ENCODE data around the gene CBARP.
"Not testable (repeated sequence)": the region's sequence is repeated elsewhere in the genome, so short reads cannot be mapped to it uniquely, and the experiment has no call there.

The CBARP gene

DNA sequence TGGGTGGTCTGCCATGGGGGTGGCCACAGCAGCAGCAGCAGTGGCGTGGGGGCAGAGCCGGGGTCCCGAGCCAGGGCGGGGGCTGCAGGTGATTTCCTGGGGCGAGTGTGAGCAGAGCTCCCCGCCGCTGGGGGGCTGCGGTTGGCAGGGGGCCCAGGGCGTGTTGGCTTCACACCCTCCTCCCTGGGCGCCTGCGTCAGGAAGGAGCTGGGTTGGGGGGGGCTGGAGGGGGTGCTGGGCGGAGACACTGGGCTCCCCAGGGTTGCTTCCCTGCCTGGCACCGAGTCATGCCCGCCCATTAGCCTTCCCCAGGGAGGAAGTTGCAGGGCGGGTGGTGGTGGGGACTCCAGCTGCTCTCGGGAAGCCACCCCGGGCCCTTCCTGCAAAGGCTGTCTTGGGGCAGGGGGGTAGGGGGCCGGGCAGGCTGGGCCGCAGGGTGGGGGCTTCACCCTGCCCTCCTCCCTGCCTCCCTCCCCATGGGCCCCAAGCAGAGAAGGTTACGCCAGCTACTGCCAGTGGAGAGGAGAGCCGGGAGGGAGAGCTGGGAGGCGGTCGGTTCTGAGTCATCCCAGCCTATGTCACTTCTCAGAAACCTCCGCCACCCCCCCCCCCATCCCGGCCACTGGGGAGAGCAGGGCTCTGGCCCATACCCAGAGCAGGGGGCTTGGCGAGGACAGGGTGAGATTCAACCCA is 15.2 kb upstream of the CBARP start:
- peak; percentile 99 for DNase-seq

GRCh38 chr19:1252221-1252820 is 14.5 kb upstream of the CBARP start:
- DNase-seq, result peak; percentile 98

GRCh38 chr19:1251330-1252220 is 13.8 kb upstream of the CBARP start:
- peak; percentile 78 for DNase-seq

GRCh38 chr19:1250437-1251260 is 12.8 kb upstream of the CBARP start:
- peak; percentile 79 for DNase-seq

DNA sequence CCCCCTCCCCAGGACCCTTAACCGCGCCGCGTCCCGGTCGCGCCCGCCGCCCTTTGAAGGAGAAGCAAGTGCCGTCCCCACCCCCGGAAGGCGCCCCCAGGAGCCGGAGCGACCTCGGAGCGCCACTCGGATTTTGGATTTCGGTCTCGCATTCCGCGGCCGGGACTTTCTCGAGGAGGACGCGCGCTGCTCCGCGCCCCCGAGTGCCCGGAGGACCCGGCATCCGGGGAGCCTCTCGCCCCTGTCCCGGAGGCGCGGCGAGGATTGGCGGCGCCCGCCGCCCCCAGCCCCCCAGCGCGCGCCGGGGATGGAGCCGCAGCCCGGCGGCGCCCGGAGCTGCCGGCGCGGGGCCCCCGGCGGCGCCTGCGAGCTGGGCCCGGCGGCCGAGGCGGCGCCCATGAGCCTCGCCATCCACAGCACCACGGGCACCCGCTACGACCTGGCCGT is 12.2 kb upstream of the CBARP start:
- DNase-seq, result no peak

DNA sequence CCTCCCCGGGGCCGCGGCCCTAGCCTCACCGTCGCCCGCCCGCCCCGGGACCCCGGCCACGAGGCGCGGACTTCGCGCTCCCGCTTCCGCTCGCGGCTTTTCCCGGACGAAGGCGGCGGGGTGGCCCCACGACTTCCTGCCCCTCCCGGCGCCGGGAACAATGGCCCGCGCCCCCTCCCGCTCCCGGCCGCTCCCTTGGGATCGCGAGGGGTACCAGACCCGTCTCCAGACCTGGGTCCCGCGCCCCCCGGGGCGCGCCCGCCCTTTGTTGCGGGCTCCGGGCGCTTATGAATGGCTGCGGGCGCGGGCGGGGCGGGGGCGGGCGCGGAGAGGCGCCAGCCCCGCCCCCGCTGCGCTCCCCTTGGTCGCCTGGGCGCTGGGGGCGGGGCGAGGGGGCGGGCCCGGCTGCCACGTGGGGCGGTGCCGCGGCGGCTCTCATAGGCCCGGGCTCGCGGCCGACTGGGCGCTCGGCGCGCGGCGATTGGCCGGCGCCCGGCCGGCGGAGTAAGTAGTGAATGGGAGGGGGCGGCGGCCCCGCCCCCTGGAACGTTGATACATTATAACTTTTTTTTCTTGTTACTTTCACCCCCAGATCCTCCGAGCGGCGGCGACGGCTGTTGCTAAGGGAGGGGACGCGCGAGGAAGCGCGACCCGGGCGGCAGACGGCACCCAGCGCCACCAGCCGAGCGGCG is 11.6 kb upstream of the CBARP start:
- DNase-seq, result peak; percentile 97

- peak; percentile 84 for DNase-seq
These were observed 11.0 kb upstream of the CBARP start for GRCh38 chr19:1248786-1249297.

GRCh38 chr19:1248139-1248785 is 10.5 kb upstream of the CBARP start, which contains the start of gene MIDN:
Gene MIDN, plus strand, starts transcription at chr19:1248583. Its CDS starts 1,714 bp downstream, at chr19:1250297.
- DNase-seq, result peak; percentile 88

DNA sequence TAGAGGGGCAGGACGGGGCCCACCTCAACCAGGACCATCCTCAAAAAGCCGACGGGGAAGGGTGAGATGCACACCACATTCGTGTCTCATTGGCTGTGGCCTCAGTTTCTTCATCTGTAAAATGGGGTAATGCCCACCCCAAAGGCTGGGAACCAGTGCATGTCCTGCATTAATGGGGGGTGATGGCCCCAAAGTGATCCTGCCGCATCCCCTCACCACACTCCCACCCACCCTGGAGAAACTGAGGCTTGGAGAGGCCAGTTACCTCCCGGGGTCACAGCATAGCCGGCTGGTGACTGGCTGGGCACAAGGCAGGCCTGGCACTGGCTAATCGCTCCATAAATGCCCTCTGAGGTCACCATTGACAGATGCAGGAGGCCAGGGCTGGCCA is 9.9 kb upstream of the CBARP start:
- no peak for DNase-seq

- not testable (repeated sequence) for DNase-seq
These were observed 8.7 kb upstream of the CBARP start for GRCh38 chr19:1246265-1247087.

- DNase-seq, result no peak
These were observed 7.9 kb upstream of the CBARP start for GRCh38 chr19:1245494-1246264.

DNA sequence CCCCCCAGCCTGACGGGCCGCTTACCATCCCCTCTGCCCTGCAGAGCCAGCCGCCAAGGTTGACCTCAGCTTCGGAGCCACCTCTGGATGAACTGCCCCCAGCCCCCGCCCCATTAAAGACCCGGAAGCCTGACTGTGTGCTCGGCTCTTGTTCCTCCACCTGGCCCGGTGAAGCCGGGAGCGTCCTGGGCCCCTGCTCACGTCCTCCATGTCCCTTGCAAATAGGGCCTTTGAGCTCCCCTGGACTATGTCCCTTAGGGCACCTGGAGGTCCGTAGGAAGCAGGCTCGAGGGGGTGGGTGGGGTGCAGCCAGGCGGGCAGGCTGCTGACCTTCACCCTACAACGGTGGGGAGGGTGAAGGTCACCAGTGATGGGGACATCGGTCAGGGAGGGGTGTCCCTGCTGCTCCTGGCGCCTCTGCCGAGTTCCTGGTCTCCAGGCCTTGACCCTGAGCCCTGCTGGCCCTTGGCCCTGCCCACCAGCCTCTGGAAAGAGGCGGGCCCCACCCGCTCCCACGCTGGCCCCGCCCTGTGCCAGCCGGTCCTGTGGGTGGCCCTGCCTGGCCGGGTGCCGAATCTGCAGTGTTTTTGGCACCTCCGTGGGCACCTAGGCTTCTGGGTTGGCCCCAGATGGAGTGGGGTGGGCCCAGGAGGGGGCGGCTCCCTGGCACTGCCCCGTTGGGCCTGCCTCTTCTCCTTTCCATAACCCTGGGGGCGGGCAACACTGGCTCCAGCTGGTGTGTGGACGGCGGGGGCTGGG is 7.1 kb upstream of the CBARP start:
- DNase-seq, result no peak

GRCh38 chr19:1243768-1244692 is 6.2 kb upstream of the CBARP start:
- peak; percentile 82 for DNase-seq

DNA sequence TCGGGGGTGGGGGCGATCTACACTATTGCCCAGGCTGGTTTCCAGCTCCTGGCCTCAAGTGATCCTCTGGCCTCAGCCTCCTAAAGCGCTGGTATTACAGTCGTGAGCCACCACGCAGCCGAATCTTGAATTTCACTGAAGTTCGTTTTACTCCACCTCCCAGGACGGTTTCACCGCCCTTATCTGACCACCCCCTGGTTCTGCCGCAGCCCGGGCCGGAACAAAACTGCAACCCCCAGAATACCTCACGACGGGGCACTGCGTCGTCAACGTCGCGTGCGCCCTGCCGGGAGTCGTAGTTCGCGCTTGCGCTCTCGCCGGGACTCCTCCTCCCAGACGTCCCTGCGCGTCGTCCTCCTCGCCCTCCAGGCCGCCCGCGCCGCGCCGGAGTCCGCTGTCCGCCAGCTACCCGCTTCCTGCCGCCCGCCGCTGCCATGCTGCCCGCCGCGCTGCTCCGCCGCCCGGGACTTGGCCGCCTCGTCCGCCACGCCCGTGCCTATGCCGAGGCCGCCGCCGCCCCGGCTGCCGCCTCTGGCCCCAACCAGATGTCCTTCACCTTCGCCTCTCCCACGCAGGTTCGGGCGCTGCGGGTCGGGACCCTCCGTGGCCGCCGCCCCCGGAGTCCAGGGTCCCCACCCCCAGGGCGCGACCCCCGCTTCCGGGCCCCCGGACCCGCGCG is 3.8 kb upstream of the CBARP start, which contains the start of gene ATP5F1D:
Gene ATP5F1D (plus strand): TSS at position 335 of the 679 bp plus-strand sequence. CDS start 100 bp downstream, at position 435.
- DNase-seq, result peak; percentile 95

- DNase-seq, result no peak
These were observed 3.1 kb upstream of the CBARP start for GRCh38 chr19:1240925-1241324.
